SW480 (cell line): ENCODE data around the gene P4HA3.
"Not testable (repeated sequence)": the region's sequence is repeated elsewhere in the genome, so short reads cannot be mapped to it uniquely, and the experiment has no call there.

Experiments
- DNase-seq: peaks from one replicate; pipeline ENCODE4 v3.0.0-alpha.2; 2016; ENCODE audit warnings: low spot score

P4HA3 gene

DNA sequence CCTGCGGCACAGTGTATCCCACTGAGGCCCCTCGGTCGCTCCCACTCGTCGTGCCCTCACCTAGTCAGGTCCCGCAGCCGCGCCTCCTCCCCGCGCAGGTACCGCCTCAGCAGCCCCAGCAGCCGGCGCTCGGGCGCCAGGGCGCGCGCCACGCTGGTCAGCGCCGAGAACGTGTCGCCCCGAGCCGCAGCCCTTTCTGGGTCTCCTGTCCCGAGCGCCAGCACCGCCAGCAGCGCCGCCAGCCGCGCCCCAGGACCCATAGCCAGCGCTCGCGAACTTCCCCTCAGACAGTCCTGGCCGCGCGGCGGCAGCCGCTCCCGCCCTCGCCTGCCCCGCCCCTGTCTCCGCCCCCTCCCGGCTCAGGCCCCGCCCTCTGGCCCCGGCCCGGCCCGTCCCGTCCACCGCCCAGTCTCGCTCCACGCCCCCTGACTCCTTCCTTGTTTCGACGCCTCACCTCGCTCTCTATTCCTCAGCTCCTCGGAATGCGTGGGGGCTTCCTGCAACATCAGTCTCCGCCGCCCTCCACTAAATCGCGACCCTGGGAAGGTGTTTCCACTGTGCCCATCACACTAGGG, at the start of gene P4HA3:
P4HA3 (minus strand) TSS at position 289 of the 575 bp plus-strand sequence; CDS start at position 260, 29 bp downstream.
- DNase-seq = peak; percentile 58

DNA sequence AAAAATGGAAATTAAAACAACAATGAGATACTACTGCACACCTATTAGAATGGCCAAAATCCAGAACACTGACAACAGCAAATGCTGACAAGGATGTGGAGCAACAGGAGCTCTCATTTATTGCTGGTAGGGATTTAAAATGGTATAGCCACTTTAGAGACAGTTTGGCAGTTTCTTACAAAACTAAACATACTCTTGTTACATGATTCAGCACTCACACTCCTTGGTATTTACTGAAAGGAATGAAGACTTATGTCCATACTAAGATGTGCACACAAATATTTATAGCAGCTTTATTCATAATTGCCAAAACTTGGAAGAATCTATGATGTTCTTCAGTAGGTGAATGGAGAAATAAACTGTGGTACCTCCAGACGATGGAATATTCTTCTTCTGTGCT, 46.0 kb upstream of the P4HA3 start:
- no peak for DNase-seq

DNA sequence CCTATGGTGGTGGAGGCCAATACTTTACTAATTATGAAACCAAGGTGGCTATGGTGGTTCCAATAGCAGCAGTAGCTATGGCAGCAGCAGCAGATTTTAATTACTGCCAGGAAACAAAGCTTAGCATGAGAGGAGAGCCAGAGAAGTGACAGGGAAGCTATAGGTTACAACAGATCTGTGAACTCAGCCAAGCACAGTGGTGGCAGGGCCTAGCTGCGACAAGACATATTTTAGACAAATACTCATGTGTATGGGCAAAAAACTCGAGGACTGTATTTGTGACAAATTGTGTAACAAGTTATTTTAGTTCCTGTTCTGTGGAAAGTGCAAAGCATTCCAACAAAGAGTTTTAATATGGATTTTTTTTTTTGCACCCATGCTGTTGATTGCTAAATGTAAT, 44.2 kb upstream of the P4HA3 start:
- no peak for DNase-seq

DNA sequence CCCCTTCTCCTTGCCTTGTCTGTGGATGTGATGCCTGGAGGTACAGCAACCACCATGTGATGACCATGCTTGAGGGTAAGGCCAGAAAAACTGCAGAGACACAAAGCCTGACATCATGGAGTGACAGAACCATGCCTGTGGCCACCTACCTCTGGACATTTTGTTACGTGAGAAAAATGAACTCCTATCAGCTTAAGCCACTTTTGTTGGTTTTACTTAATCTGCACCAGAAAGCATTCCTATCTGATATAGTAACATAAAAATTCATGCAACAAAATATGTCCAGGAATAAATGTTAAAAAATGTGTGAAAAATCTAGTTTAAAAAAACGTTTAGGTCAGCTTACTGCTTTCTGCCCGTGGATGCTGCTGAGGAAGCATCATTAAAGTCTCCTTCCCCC, 42.6 kb upstream of the P4HA3 start:
- DNase-seq = no peak

DNA sequence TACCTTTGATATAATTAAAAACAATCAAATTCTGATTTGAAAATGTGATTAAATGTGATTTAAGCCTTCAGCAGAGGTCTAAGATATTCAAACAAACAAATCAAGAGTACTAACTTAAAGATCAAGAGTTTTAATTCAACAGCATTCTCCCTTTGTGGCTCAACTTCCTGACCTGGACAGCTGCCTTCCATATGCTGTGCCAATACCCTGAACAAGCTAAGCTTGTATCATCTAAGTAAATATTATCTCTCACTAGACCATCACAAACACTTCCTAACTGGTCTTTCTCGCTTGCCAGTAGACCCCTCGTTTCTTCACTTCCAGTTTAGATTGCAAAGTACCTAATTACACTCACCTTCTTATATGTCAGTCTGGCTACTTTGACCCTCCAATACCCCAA, 35.9 kb upstream of the P4HA3 start:
- DNase-seq = no peak

DNA sequence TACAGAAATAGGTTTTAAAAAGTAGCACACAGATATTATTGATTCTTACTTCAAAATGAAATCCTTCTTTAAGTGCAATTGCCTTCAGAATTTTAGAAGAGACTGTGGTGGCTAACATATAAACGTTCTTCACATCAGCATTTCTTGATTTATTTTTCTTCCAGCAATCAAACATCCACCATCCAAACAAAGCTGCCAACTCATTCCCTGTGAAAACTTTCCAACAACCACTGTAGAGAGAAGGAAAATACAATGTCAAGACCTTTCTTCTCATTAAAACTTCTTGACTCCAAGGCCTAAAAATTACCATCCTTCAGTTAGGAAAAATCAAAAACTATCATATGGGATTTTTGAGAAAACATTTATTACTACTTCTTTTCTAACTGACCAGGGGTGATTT, 34.0 kb upstream of the P4HA3 start:
- DNase-seq = no peak

DNA sequence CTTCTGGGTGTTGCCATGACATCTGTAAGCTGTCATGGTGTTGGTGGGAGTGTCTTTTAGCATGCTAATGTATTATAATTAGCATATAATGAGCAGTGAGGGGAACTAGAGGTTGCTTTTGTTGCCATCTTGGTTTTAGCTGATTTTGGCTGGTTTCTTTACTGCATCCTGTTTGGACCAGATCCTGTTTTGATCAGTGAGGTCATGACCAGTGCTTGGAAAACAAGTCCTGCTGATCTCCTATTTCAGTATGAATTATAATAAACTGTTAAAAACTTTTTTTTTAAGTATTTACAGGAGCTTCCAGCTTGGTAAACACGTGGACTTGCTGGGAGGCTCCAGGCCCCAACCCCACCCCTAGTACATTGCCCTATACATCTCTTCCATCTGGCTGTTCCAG, 30.5 kb upstream of the P4HA3 start:
- DNase-seq = no peak

DNA sequence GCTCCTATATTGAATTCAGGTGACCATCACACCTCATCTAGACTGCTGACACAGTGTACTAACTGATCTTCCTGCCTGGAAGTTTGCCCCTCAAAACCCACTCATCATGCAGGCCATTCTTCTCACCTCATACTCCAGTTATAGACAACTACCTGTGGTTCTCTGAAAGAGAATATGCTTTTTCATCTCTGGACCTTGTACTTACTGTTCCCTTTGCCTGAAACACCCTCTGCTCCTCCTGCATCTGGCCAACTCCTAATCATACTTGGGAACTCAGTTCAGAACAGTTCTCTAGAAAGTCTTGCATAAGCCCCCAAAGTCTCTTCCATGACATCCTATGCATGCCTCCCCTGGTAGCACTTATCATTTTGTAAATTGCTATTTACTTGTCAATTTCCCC, 28.2 kb upstream of the P4HA3 start:
- no peak for DNase-seq

DNA sequence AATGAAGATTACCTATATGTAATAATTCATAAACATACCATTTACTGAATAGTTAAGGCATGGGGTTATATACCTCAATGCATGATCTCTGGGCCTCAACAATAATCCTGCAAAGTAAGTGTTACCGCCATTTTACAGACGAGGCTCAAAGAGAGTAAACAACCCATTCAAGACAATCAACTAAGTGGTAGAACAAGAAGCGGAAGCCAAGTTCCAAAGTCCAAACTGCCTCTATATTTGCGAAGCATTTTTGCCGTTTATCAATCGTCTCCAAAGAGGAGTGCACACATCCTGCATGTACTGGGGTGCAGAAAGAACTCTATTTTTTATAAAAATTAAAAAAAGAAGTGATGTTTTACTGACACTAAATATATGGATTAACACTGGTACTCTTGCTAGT, 27.5 kb upstream of the P4HA3 start:
- no peak for DNase-seq

DNA sequence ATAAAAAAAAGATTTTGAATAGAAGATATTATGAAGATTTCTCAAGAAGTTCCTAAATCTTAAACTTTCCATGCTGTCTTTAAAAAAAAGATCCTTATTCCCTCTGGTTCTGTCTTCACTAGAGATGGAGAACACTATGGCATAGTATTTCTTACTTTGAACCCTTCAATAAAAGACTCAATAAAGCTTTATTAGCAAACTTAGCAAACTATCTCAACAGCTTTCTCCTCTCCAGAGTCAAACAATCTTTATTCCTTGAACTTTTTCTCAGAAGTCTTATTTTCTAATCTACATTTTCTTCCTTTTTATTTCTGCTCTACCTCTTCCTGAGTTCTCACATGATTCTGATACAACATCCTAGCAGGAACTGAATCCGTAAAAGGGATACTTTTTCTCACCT, 21.8 kb upstream of the P4HA3 start:
- no peak for DNase-seq

DNA sequence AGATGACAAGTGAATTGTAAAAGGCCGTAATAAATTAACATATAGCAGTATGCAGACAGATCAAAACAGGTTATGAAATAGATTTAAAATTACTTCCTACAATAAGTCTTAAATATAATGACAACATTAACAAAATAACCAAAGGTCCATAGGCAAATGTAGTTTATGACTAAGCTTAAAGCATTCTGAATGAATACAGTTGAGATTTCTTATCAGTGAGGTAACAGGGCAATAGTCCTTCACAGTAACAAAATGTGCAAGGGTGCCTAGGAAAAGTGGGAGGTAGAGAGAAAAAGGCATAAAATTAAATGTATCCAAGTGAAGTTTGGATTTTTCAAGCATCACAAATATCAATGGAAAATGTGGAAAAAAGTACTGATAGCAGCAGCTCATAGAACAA, 20.9 kb upstream of the P4HA3 start:
- no peak for DNase-seq

DNA sequence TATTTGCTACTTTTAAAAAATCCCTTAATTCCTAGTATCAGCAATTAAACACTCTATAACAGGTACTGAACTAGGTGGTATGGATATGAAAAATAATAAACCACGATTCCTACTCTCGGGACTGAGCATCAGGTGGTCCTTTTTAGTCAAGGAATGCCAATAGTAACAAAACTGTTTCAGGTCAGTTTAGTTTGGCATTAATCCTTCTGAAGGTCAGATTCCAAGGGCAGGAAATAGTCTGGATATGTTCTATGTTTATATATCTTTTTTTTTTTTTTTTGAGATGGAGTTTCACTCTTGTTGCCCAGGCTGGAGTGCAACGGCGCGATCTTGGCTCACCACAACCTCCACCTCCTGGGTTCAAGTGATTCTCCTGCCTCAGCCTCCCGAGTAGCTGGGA, 19.6 kb upstream of the P4HA3 start:
- DNase-seq = not testable (repeated sequence)

DNA sequence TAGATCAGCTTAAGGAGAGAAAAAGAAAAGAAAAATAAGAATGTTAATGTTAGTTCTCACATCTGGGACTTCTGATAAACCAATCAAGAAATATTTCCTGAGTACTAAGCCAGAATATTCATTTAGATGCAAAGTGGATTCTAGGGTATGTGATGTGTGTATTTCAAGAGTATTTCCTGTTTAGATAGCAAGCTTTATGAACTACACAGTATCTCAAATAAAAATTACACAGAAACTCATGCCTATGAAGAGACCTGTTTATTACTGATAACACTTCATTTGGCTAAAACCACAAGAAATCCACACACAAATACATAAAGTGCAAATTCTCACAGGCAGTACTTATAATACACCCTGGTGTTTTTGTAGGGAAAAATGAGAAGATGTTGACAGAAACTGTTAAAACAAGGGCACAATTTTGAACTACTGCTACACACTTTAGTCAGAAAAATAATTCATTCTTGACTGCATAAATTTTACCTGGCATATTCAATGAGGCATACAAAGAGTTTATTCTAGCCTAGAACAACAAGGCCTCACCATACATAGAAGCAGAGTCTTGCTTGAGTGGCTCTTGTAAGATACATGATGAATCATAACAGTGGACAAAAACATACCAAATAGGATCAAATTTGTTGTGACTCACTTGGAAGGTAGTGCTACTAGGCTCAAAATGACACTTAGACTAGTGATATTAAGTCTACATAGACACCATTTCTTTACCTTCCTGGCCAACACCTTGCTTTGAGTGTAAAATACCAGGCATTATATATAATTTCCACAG, 18.8 kb upstream of the P4HA3 start:
- DNase-seq = no peak

DNA sequence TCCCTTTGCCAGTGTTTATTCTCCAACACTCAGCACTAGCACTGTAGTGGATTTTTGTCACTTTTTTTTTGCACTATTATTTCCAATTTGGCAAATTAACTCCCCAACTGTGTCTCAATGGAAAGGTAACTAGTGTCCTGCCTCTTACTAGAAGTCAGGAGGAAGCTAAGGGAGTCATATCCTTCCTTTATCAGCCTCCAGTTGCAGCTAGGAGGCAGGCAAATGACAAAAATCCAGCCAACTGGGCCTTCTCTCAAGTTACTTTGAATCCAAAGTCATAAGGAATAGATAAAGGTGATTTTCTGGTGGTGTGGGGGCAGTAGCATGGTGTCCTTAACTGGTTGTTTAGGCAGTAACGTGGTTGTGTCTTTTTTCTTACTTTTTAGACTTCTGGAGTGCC, 15.6 kb upstream of the P4HA3 start:
- DNase-seq = no peak

DNA sequence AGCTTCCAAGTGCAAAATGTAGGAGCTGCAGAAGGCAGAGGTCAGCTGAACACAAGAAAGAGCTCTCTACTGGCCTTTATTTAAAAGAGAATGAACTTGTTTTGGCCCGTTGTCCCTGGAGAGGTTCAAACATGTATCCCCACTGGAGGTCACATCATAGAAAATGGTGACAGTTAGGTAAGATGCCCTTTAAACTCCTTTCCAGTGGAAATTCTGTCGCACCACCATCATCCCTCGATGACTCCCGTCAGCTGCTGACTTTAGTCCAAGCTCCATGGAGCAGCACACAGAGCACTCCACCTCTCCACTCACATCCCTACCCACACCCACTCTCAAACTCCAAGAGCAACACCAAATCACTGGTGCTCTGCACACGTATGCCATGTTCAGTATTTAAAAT, 15.2 kb upstream of the P4HA3 start:
- no peak for DNase-seq

DNA sequence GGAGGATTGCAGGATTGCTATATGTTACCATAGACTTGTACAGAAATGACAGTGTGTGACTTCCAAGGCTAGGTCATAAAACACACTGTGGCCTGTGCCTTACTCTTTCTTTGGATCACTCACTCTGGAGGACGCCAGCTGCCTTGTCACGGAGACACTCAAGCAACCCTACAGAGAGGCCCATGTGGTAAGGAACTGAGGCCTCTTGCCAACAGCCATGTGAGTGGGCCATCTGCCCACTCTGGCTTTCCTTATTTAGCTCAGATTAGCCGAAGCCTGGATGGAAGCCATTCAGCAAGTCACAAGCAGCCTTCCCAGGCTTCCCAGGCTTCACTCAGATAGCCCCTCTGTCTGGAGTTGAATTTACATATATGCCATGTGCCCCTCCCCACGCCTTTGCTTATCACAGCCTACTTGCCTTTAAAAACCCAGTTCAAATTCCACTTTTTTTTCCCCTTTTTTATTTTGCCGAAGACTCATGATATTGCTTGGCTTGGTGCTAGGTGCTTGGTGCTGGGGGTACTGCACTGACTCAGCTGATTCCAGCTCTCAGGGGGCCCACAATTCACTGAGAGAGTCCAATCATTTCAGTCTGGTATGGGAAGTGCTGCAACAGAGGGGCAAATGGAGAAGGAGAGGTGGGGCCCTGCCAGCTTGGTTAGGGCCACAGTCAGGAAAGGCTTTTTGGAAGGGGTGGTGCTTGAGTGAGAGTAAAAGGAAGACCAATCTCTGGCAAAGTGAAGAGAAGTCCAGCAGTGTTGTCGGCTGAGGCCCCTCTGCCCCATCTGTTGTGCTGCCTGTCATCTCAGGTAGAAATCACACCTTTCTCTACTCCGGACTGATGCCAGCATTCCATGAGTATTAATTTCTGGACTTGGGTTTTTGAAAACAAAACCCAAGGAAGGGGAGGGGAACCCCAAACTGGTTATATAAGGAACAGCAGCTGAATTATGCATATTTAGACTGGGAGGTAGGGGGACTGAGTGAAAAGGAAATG, 14.5 kb upstream of the P4HA3 start:
- DNase-seq = no peak

DNA sequence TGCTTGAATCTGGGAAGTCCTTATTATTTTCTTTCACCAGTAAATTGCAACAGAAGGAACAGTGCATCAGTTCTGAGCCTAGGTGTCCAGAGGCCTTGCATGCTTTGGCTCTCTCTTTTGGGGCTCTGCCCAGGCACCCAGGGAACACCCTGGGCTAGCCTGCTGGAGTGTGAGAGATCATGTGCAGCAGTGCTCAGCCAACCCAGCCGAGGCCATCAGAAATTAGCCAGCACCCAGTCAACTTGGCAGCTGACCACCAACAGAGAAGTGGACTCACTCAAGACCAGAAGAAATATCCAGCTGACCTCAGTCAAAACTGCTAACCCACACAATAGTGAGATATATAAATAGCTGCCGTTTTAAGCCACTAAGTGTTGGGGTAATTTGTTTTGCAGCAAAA, 11.2 kb upstream of the P4HA3 start:
- DNase-seq = no peak

DNA sequence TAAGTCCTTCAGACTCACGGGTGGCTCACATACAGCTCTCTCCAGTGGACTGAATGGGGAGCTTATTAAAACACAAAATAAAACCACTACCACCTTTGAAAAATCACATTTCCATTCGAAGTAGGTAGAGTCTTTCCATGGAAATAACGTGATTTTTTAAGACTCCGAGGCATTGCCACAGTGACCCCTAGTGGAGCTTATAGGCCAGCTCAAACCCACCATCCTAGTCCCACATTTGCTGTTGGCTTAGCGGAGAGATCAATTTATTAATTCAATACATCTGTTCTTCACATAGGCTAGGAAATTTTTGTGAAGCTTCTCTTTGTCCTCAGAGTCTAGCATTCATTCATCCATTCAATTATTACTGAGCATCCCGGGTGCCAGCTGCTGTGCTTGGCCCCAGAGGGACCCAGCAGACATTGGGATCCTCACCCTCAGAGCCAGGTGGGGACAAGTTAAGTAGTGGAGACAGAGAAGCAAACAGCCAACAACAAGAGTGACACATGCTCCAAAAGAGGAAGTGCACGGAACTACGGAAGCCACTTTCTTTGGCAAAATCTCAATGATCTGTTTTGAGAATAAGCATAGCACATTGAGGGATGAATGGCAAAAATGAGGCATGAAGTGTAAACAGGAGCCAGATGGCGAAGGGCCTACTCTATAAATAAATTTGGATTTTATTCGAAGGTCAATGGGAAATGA, 10.2 kb upstream of the P4HA3 start:
- no peak for DNase-seq

DNA sequence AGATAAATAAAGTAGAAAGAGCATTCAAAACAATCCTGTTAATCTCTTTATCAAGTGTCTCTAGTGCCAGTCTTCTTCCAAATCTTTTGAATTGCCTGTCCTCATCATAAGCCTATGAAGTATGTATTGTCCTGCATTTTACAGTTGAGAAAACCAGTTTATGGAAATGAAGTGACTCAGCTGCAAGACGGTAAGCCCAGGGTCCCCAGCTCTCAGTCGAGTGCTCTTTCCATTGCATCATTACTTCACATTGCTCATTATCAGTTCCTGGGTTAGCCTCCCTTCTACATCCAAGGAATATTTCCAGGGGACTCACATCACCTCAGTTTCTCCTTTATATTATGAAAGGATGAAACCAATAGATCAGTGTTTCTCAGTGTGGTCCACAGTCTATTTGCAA, 9.1 kb upstream of the P4HA3 start:
- DNase-seq = no peak

DNA sequence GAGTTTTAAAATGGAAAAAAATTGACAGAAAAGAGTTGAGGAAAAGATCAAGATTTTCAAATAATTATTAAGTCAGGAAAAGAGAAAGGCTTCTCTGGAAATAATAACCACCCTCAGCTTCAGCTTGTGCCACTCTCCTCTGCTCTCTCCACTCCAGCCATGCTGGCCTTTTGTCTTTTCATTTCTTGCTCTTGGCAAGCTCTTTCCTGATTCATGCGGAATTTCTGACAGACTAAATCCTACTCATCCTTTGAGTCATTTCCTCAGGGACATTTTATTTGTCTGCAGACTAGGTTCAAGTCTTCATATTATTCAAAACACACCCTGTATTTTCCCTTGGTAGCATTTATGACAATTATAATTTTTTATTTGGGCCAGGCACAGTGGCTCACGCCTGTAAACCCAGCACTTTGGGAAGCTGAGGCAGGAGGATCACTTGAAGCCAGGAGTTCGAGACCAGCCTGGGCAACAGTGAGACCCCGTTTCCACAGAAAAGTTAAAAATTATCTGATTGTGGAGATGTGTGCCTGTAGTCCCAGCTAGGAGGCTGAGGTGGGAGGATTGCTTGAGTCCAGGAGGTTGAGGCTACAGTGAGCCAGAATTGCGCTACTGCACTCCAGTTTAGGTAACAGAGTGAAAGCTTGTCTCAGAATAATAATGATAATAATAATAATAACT, 7.8 kb upstream of the P4HA3 start:
- no peak for DNase-seq

DNA sequence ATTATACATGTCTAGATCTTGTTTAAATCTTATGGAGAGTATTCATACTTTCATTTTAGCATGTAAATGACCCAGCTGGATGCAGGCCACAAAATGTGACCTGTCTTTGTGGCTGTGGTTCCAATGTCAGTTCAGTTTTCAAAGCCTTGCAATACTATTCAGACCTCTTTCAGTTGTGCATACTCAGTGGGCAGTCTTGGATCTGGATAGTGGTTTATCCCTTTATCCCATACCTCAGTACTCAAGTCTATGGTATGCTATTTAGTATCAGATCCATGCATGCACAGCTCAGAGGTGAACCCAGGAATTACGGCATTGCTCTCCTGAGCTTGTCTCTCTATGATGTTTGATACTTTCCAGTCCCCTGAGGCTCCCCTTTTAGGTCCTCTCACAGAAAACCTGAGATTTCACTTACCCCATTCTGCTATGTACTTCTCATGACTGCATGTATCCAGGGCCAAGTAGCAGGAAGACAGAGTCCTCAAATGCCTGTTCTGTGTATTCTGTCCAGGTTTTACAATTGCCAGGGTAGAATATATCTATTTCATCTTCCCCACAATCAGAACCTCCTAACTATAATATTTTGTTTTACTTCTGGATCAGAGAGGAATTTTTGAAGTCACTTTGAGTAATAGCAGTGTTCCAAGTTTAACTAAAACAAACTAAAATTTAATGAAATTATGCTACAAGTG, 6.9 kb upstream of the P4HA3 start:
- no peak for DNase-seq
